Measurements from ENCODE around the gene PTK6.

Gene PTK6

GRCh38 chr20:63556873-63557478 is 19.8 kb upstream of the PTK6 start:
- no peak for DNase-seq

- DNase-seq = no peak
Observed at GRCh38 chr20:63555661-63556381, 18.6 kb upstream of the PTK6 start.

GRCh38 chr20:63554361-63555278 is 17.4 kb upstream of the PTK6 start:
- no peak for DNase-seq

- no peak for DNase-seq
Observed at GRCh38 chr20:63553933-63554290, 16.7 kb upstream of the PTK6 start, which contains the start of gene FNDC11. FNDC11 (plus strand) TSS chr20:63554159; CDS start chr20:63555664, 1,505 bp downstream.

- DNase-seq = peak; percentile 55 to 75
Observed at GRCh38 chr20:63553251-63553932, 16.2 kb upstream of the PTK6 start.

GRCh38 chr20:63552481-63553249 is 15.5 kb upstream of the PTK6 start:
- no peak for DNase-seq

GRCh38 chr20:63551068-63551467 is 13.9 kb upstream of the PTK6 start:
- DNase-seq = no peak

GRCh38 chr20:63549679-63550282 is 12.6 kb upstream of the PTK6 start:
- DNase-seq = no peak

- no peak for DNase-seq
Observed at GRCh38 chr20:63549019-63549418, 11.8 kb upstream of the PTK6 start.

- DNase-seq = no peak
Observed at GRCh38 chr20:63548542-63548941, 11.4 kb upstream of the PTK6 start.

GRCh38 chr20:63547725-63548480 is 10.7 kb upstream of the PTK6 start, which contains the start of gene SRMS:
SRMS (minus strand) TSS chr20:63547749; CDS start chr20:63547463, 286 bp downstream.
- no peak for DNase-seq

GRCh38 chr20:63546956-63547724 is 10.0 kb upstream of the PTK6 start:
- DNase-seq = no peak

- DNase-seq = no peak
Observed at GRCh38 chr20:63546256-63546955, 9.2 kb upstream of the PTK6 start.

- no peak for DNase-seq
Observed at GRCh38 chr20:63545814-63546213, 8.6 kb upstream of the PTK6 start.

GRCh38 chr20:63544958-63545516 is 7.9 kb upstream of the PTK6 start:
- DNase-seq = no peak

- no peak for DNase-seq
Observed at GRCh38 chr20:63544241-63544957, 7.2 kb upstream of the PTK6 start.

- DNase-seq = no peak
Observed at GRCh38 chr20:63543733-63544132, 6.6 kb upstream of the PTK6 start.

- DNase-seq = no peak
Observed at GRCh38 chr20:63543131-63543530, 6.0 kb upstream of the PTK6 start.

Measured in NCI-H187 (cell line).